Stimulated activated CD4-positive, alpha-beta T cell treated with anti-CD3 and anti-CD28 coated beads, Interleukin-12 subunit alpha, Interleukin-12 subunit beta, amount 100 ng/mL, for 24 hours (primary cell): ENCODE data around the gene TNFRSF14.
"Not testable (repeated sequence)": the region's sequence is repeated elsewhere in the genome, so short reads cannot be mapped to it uniquely, and the experiment has no call there.

ENCODE experiments used
- DNase-seq, 2 experiments: peaks; one replicate each; pipeline ENCODE4 v3.0.0-alpha.2; 2020; ENCODE audit warnings: low read depth in 2 of 2

TNFRSF14 gene

DNA sequence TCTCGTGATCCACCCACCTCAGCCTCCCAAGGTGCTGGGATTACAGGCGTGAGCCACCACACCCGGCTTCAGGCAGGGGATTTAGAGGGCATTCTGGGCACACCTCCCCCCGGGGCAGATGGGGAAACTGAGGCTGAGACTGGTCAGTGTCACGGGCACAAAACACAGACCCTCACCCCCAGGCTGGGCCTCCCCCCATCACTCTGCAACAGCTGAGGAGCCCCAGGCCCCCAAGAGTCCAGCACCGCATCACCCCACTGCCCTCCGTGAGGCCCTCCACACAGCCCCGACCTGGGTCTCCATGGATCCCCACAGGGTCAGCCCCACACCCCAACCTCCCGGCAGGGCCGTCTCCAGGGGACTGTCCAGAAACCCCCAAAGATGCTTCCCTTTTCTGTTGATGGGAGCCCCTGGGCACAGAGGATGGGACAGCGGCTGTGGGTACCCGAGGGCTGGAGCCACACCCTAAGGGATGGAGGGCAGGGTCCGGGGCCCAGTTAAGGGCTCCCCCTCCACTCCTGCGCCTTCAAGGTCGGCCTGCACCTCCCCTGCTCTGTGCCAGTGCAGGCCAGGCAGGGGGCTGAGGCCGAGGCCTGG is 11.0 kb downstream of the TNFRSF14 start:
- DNase-seq, result no peak

- not testable (repeated sequence) for DNase-seq
These were observed 12.1 kb downstream of the TNFRSF14 start for GRCh38 chr1:2568187-2568816.

DNA sequence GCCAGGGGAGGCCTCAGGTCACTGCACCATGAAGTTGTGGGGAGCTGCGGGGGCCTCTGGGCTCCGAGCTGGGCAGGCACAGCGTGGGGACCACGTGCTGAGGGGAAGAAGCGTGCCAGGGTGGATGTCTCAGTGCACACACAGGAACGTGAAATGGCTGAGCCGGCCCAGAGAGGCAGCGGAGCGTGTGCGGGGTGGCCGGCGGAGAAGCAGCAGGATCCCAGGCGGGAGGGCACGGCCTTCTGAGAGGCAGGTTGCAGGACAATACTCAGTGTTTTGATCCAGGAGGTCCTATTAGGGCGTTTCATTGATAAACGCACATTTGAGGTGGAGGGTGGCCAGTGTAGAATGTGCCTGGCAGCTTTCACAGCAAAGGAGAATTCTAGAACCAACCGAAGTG is 12.9 kb downstream of the TNFRSF14 start:
- no peak for DNase-seq

GRCh38 chr1:2569703-2570102 is 13.5 kb downstream of the TNFRSF14 start:
- not testable (repeated sequence) for DNase-seq

GRCh38 chr1:2570332-2570731 is 14.2 kb downstream of the TNFRSF14 start:
- DNase-seq, result no peak

GRCh38 chr1:2571348-2571747 is 15.2 kb downstream of the TNFRSF14 start:
- no peak for DNase-seq

GRCh38 chr1:2573250-2573920 is 17.2 kb downstream of the TNFRSF14 start:
- DNase-seq, result no peak

- no peak for DNase-seq
These were observed 18.2 kb downstream of the TNFRSF14 start for GRCh38 chr1:2574350-2574749.

DNA sequence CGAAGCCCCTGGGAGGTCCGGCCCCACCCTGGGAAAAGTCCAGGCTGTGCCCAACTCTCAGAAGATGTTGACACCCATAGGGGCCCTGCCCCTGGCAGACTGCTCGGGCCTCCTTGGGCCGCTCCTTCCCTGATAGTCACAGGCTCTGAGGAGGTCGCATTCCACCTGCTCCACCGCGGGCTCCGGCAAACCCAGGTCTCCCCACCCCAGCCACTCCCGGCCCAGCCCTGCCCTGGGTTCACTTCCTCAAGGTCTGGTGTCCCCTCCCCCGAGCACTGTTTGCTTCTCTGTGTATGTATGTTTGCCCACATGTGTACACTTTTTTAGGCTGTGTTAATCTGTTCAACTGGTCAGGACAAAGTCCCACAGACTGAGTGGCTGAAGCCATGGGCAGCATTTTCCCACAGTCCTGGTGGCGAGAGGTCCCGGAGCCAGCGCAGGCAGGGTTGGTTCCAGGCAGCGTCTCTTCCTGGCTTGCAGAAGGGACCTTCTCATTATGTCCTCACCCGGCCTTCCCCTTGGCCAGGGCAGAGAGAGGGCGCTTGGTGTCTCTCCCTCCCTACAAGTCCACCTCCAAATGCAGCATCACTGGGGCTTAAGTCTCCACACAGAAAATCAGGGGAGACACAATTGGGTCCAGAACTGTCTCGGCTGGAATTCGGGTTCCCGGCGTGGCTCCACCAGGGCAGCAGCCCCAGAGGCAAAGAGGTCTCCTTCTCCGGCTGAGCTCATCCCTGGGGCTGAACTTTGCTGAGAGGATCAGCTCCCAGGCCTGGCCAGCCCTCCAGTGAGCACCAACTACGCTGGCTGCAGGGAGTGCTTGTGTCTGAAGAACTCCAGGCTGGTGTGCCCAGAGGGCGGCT is 19.9 kb downstream of the TNFRSF14 start:
- DNase-seq, result no peak

GRCh38 chr1:2577565-2578075 is 21.4 kb downstream of the TNFRSF14 start:
- DNase-seq, result peak in 1 of 2 experiments; percentile 35

DNA sequence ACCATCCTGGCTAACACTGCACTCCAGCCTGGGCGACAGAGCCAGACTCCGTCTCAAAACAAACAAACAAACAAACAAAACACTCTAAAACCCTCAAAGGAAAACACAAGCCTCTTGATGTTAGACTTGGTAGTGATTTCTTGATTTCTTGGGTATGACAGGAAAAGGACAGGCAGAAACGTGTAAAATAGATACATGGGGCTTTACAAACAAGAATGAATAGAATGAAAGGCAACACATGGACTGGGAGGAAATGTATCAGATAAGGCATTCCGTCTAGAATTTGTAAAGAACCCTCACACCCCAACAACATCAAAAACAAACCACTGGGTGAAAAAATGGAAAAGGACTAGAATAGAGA is 22.6 kb downstream of the TNFRSF14 start:
- DNase-seq, result no peak

DNA sequence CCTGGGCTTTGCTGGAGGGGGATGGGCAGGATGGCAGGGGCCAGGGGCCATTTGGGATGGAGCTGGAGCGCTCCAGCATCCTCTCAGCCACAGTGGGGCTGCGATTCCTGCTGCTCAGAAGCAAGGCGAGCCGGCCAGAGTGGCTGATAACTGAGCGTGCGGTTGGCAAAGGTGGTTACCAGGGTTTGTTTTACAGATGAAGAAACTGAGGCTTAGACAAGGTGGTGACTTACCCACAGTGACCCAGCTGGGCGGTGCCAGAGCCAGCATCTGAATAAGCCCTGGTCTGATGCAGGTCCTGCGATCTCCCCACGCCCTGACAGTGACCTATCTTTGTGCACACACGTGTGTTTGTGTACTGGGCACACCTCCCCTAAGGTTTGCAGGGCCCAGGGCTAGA is 24.5 kb downstream of the TNFRSF14 start:
- no peak for DNase-seq

DNA sequence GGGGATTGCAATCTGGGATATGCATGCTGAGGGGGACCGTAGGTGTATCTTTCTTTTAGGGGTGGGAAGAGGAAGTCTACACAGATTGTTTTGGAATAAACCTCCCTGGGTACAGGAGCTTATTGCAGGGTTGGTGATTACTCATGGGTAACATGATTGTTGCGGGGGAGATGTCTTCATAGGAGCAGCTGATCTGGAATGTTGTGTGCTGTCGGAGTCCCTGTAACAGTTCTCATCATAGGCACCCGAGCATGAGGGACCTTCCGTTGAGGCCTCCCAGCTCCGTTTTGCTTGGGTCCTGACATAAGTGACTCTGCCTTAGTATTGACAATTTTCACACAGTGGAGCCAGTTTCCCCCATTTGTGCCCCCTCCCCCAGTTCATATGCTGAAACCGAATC is 26.2 kb downstream of the TNFRSF14 start:
- DNase-seq, result no peak

- no peak for DNase-seq
These were observed 27.2 kb downstream of the TNFRSF14 start for GRCh38 chr1:2583331-2583791.

DNA sequence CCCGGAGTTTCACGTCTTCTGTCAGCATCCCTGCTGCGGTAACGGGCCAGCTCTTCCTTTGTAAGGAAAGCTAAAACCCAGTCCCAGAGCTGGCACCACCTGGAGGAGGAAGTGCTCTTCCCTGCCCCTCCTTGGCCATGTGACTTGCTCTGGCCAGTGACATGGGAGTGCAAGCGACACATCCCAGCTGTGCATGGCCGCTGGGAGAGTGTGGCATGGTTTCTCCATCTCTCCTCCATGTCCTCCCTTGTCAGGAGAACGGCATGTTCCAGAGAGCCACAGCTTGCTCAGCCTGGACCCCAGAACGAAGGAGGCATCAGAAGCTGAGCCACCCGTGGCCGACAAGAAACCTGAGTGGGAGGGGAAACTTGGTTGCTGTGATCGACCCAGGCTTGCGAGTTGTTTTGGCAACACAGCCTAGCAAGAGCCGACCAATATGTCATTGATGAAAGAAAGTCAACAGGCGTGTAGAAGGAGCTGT is 27.7 kb downstream of the TNFRSF14 start:
- no peak for DNase-seq

DNA sequence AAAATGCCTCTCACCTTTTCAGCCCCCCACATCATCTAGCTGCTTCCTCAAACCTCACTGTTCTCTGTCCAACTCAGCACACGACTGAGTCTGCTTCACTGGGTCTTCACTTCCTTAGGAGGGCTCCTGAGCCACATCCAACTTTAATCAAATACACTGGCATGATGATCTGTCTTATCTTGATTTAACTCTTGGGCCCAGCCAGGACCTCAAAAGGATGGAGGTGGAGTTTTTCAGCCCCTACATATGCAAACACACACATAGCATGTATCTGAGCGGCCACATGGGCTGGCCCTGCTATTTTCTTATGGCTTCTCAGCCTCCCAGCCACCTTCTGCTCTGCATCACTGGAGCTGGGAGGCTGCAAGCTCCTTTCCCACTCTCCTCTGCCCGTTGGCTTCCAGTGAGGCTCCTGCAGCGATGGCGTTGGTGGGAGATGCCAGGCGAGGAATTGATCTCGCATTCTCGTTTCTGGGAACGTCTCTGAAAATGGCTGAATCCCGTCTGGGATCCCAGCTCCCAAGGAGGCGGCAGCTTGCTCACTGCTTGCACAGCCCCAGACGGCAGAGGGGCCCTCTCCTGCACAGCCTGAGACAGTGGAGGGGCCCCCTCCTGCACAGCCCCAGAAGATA is 28.6 kb downstream of the TNFRSF14 start:
- DNase-seq, result no peak

GRCh38 chr1:2585318-2586092 is 29.3 kb downstream of the TNFRSF14 start:
- DNase-seq, result peak; percentile 47 to 52

DNA sequence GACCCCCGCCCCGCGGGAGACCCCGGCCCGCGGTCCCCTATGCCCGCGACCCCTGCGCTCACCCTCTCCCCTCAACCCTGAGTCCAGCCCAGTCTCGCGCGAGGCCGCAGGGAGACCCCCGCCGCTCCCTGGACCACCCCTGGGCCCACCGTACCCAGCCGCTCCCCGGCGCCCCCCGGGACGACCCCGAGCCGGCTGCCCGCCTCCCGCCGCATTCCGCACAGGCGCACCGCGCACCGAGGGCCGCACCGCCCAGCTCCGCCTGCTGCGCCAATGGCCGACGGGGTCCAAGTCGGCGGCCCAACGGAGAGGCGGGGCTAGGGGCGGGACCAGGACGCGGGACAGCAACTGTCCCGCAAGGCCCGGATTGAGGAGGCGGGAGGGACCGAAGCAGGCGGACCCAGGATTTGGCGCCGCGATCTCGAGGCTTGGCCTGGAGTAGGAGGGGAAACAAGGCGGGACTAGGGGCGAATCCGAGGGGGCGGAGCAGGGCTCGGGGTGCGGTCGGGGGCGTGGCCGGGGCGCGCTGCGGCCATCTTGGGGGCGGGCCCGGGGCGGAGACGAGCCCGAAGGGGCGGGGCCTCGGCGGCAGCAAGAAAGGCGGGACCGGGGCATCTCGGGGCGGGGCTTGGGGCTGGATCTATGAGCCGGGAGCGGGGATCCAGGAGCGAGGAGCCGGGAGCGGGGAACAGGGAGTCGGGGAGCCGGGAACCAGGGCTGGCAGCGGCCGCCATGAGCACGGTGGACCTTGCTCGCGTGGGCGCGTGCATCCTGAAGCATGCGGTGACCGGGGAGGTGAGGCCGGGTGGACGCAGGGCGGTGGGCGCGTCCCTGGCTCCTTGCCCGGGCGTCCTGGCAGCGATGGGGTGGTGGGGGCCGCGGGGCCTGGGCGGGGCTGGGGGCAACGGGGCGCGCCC is 30.2 kb downstream of the TNFRSF14 start, which contains the start of gene PRXL2B:
TSS of gene PRXL2B (plus strand) at position 624 of the 917 bp plus-strand sequence. CDS start at position 733, 109 bp downstream.
- DNase-seq, result peak; percentile 94 to 97
